Cardiac muscle cell (in vitro differentiated cells and primary cell): ENCODE data around the gene CD160. TPM values are rescaled to one million over a fixed set of nuclear protein-coding genes. Genes with fewer than 3 reads are reported as not detected.
A peak's percentile ranks its signal among the peaks of the same experiment; 100 is the strongest.

ENCODE experiments used
- DNase-seq, 2 donors: peaks; one replicate each; pipeline versions ENCODE4 v3.0.0 to v3.0.0-alpha.2; 2010 to 2017; ENCODE audit warnings: low read depth in 1 of 2, low spot score in 1 of 2
- H3K27ac ChIP-seq: fragments of 200-600 bp; sonication (generic); 2 replicates; pipeline ENCODE4 v1.5.1; 2016
- H3K27me3 ChIP-seq: fragments of 200-600 bp; sonication (generic); 2 replicates; pipeline ENCODE4 v1.6.0; 2016; ENCODE audit warnings: control low read depth
- H3K36me3 ChIP-seq: fragments of 200-600 bp; sonication (generic); 2 replicates; pipeline ENCODE4 v1.5.1; 2016; ENCODE audit warnings: control low read depth
- H3K4me1 ChIP-seq: fragments of 200-600 bp; sonication (generic); 2 replicates; pipeline ENCODE4 v1.8.1; 2017; ENCODE audit warnings: low read depth, mild to moderate bottlenecking, mixed run types
- H3K4me3 ChIP-seq: fragments of 200-600 bp; sonication (generic); 2 replicates; pipeline ENCODE4 v1.5.1; 2016; ENCODE audit warnings: mild to moderate bottlenecking
- H3K9me3 ChIP-seq: fragments of 200-600 bp; sonication (generic); 2 replicates; pipeline ENCODE4 v1.5.1; 2017; ENCODE audit warnings: low read depth, mild to moderate bottlenecking, control low read depth
- polyA plus RNA-seq: library from polyadenylated mRNA; unstranded; fragments of >200 nt; fragmentation: Nextera tagmentation; extraction: Ambion mirVana; gene quantifications from 2 replicates; pipeline ENCODE4 v1.2.1, GENCODE V29; 2016
- total RNA-seq: library from RNA; depleted of rRNA; stranded (reverse); fragments of >200 nt; gene quantifications from 2 replicates; pipeline ENCODE4 v1.2.3, GENCODE V29; 2016
- TF ChIP-seq, protein P1 (sequence below): IDR thresholded peaks from 2 replicates; pipeline ENCODE4 v1.5.1; 2012; ENCODE audit warnings: low read depth, mild to moderate bottlenecking, low read length

CD160 gene
- total and polyA plus RNA-seq, 2 experiments from 2014 or later = 0.35 TPM; not detected in 1

DNA sequence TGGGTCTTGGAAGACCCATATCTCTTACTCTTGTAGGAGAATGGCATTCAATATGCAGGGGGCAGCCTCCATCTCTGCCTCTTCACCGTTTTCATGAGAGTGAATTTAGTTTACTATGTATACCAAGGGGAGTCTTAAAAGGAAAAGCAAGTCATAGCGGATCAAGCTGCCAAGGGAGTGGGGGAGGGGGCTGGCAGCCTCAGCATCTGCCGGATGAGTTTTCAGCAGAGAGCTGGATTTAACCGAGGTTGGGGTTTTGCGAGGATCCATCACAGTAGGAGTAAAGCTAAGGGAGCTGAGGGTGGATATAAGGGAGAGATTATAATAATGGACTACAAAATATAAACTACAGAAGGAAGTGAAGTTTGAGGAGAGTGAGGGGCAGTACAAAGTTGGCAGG lies 9.9 kb downstream of the CD160 start:
- Histone ChIP-seq H3K4me1 (no peaks in the 10 kb centered on the region), H3K27me3 (no peaks in the 10 kb centered on the region), H3K9me3 (no peaks in the 10 kb centered on the region), H3K4me3 (no peak overlapping the region), H3K36me3 (no peaks in the 10 kb centered on the region), H3K27ac (no peak overlapping the region)
- TF ChIP-seq, protein P1, sequence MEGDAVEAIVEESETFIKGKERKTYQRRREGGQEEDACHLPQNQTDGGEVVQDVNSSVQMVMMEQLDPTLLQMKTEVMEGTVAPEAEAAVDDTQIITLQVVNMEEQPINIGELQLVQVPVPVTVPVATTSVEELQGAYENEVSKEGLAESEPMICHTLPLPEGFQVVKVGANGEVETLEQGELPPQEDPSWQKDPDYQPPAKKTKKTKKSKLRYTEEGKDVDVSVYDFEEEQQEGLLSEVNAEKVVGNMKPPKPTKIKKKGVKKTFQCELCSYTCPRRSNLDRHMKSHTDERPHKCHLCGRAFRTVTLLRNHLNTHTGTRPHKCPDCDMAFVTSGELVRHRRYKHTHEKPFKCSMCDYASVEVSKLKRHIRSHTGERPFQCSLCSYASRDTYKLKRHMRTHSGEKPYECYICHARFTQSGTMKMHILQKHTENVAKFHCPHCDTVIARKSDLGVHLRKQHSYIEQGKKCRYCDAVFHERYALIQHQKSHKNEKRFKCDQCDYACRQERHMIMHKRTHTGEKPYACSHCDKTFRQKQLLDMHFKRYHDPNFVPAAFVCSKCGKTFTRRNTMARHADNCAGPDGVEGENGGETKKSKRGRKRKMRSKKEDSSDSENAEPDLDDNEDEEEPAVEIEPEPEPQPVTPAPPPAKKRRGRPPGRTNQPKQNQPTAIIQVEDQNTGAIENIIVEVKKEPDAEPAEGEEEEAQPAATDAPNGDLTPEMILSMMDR = no peak
- peak in 1 of 2 donors; percentile 26 for DNase-seq

DNA sequence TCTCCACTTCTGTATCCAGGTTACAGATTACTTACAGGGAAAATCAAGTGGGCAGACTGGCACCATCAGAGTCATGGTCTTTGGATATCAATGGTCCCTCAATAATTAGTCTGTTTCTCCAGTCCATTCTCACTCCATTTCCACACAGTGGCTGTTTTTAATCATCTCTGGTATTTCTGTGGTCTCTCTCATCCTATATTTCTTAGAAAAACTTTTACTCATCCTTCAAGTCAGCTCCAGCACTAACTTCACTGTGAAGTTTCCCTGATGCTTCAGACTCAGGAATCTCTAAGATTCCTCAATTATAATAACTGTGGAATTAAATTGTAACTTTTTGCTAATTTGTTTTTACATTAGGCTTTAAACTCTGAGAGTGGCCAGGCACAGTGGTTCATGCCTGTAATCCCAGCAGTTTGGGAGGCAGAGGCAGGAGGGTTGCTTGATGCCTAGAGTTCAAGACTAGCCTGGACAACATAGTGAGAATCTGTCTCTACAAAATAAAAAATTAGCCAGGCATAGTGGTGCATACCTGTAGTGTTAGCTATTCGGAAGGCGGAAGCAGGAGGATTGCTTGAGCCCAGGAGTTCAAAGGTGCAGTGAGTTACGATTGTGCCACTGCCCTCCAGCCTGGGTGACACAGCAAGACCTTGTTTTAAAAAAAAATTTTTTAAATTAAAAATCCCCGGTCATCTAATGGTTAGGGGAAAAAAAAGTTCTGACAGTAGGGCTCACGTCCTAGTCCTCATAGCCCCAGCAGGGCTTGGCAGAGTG lies 10.6 kb downstream of the CD160 start:
- Histone ChIP-seq H3K9me3 (no peaks in the 10 kb centered on the region), H3K27ac (no peak overlapping the region), H3K4me3 (no peak overlapping the region), H3K4me1 (no peaks in the 10 kb centered on the region), H3K36me3 (no peaks in the 10 kb centered on the region), H3K27me3 (no peaks in the 10 kb centered on the region)
- DNase-seq = no peak
- TF ChIP-seq, protein P1 = no peak

DNA sequence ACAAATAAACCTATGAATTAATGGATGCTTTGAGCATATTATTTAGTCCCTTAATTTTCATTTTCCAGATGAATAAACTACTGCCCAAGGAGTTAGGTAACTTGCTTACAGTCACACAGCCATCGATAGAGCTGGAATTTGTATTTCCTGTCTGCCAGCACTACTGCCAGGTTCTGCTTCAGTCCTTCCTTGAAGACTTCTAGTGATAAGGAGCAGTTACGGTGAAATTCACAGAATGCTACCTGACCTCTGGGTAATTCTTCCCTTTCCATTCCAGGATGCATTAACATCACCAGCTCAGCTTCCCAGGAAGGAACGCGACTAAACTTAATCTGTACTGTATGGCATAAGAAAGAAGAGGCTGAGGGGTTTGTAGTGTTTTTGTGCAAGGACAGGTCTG lies 11.2 kb downstream of the CD160 start:
- Histone ChIP-seq H3K9me3 (no peaks in the 10 kb centered on the region), H3K27me3 (no peaks in the 10 kb centered on the region), H3K27ac (no peak overlapping the region), H3K36me3 (no peaks in the 10 kb centered on the region), H3K4me1 (no peaks in the 10 kb centered on the region), H3K4me3 (no peak overlapping the region)
- TF ChIP-seq, protein P1 = no peak
- DNase-seq = no peak

DNA sequence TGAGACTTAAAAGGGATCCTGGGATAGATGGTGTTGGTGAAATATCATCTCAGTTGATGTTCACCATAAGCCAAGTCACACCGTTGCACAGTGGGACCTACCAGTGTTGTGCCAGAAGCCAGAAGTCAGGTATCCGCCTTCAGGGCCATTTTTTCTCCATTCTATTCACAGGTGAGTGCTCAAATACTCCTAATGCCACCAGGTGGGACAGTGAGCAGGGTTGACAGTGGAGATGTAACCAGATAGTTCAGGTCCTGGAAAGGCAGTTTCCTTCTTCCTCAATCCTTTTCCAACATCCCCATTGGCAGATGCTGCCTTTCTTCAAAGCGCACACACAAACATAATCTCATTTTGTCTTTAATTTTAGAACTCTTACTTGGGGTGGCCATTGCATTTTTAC lies 11.6 kb downstream of the CD160 start:
- TF ChIP-seq, protein P1 = no peak
- no peaks in the 10 kb centered on the region for H3K4me1 ChIP-seq
- H3K9me3 ChIP-seq = no peaks in the 10 kb centered on the region
- no peak for DNase-seq
- no peaks in the 10 kb centered on the region for H3K27me3 ChIP-seq
- H3K4me3 ChIP-seq = no peak overlapping the region
- no peak overlapping the region for H3K27ac ChIP-seq
- no peaks in the 10 kb centered on the region for H3K36me3 ChIP-seq

DNA sequence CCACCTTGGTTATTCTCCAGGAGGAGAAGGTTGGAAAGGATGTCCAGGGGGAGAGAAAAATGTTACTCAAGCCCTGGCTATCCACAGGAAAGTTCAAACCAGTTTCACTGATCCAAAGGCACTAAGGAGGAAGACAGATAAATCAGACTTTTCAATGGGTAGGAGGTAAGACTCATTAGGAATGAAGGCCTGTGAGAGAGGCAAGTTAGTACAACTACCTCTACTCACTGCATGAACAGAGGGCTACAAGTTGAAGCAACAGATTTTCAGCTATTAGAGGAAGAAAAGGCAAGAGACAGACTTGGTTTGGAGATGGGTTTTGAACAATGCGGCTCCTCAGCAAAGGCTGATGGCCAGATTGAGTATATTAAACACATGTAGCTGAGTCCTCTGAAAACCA lies 16.9 kb downstream of the CD160 start:
- Histone ChIP-seq H3K9me3 (no peaks in the 10 kb centered on the region), H3K4me3 (no peak overlapping the region), H3K27me3 (no peaks in the 10 kb centered on the region), H3K36me3 (peaks cover 3% of the 10 kb centered on the region), H3K4me1 (no peaks in the 10 kb centered on the region), H3K27ac (no peak overlapping the region)
- no peak for DNase-seq
- TF ChIP-seq, protein P1 = no peak
